GM12891 (cell line): ENCODE data around the gene TSPAN11.

Experiments used
- POLR2A ChIP-seq: IDR thresholded peaks from 2 replicates; pipeline ENCODE4 v1.6.1; 2011; ENCODE audit warnings: low read depth, low read length, control low read depth
- POLR2AphosphoS5 ChIP-seq: IDR thresholded peaks from 2 replicates; pipeline ENCODE4 v1.6.1; 2011; ENCODE audit warnings: low read depth, low read length, control low read depth
- POU2F2 ChIP-seq: IDR thresholded peaks from 2 replicates; pipeline ENCODE4 v1.6.1; 2011; ENCODE audit warnings: low read depth, mild to moderate bottlenecking, control low read depth, low read length, moderate library complexity

DNA sequence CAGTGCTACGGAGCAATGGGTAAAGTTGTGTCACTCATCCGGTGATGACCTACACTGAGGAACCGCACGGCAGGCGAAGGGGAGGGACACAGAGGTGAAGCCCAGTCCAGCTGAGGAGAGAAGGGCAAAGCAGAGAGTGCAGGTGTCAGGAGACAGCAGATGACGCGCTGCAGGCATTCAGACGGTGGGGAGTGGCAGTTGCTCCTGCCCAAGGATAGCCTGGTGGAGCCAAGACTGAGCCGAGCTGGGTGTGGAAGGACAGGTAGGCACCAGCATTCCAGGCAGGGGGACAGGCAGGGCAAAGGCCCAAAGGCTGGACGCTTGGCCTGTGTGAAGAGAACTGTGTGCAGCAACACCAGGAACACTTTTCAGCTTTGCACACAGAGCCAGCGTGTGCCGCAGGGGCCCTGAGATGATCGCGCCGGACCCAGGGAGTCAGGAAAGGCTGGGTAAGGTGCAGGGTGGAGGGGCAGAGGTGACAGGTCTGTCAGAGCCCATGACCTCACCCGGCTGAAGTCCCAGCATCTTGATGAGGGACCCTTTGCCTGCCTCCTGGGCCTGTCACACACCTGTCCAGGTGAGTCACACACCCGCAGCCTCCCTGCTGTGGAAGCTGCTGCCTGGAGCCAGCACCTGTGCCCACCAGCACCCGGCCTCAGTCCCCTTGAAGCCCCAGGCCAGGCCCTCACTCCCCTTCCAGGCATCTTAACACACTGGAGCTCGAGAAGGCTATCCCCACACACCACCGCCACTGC, 48.4 kb downstream of the TSPAN11 start:
- TF ChIP-seq POLR2AphosphoS5 (no peak), POLR2A (no peak), POU2F2 (no peak)
